Hematopoietic multipotent progenitor cell treated with erythropoietin and hydrocortisone succinate and interleukin-3 and kit ligand, for 4 days (in vitro differentiated cells): ENCODE results near the gene CSPG4.
A peak's percentile ranks its signal among the peaks of the same experiment; 100 is the strongest.
"Not testable (repeated sequence)": the region's sequence is repeated elsewhere in the genome, so short reads cannot be mapped to it uniquely, and the experiment has no call there.

Source experiments
- DNase-seq: peaks from one replicate; pipeline ENCODE4 v3.0.0-alpha.2; 2015

The CSPG4 gene

GRCh38 chr15:75723847-75724660 is 11.4 kb upstream of the CSPG4 start:
- DNase-seq = peak; percentile 64

GRCh38 chr15:75723171-75723846 is 10.7 kb upstream of the CSPG4 start:
- DNase-seq = no peak

- no peak for DNase-seq
These were observed 9.5 kb upstream of the CSPG4 start for GRCh38 chr15:75721923-75722870.

GRCh38 chr15:75721480-75721922 is 8.9 kb upstream of the CSPG4 start:
- DNase-seq = no peak

- DNase-seq = peak; percentile 85
These were observed 8.3 kb upstream of the CSPG4 start for GRCh38 chr15:75720787-75721479.

DNA sequence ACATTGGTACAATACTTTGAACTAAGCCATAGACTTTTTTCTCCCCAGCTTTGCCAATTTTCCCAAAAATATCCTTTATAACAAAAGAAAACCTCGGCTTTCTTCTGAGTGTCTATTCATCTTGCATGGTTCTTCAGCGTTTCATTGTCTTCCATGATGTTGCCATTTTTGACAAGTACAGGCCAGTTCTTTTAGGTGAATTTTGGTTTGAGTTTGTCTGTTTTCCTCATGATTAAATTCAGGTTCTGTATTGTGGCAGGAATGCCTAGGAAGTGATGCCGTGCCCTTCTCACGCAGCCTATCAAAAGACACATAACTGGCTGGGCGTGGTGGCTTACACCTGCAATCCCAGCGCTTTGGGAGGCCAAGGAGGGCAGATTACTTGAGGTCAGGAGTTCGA is 7.6 kb upstream of the CSPG4 start:
- DNase-seq = no peak

GRCh38 chr15:75718328-75718727 is 5.7 kb upstream of the CSPG4 start:
- no peak for DNase-seq

DNA sequence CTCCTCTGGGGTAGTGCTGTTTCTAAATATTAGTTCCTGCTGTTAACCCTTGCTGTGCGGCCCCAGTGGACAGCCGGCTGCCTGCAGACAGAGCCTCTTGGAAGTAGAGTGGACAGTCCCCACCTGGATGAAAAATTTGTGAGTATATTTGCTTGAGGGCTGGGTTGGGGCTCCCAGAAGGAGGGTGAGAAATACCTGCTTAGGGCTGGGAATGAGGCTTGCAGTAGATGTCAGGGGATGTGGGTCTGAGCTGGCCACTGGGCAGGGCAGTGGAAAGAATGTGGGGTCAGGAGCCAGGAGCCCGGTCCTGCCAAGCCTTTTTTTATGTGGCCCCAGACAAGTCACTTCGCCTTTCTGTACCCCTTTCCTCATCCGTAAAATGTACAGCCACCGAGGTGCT is 4.4 kb upstream of the CSPG4 start:
- not testable (repeated sequence) for DNase-seq

DNA sequence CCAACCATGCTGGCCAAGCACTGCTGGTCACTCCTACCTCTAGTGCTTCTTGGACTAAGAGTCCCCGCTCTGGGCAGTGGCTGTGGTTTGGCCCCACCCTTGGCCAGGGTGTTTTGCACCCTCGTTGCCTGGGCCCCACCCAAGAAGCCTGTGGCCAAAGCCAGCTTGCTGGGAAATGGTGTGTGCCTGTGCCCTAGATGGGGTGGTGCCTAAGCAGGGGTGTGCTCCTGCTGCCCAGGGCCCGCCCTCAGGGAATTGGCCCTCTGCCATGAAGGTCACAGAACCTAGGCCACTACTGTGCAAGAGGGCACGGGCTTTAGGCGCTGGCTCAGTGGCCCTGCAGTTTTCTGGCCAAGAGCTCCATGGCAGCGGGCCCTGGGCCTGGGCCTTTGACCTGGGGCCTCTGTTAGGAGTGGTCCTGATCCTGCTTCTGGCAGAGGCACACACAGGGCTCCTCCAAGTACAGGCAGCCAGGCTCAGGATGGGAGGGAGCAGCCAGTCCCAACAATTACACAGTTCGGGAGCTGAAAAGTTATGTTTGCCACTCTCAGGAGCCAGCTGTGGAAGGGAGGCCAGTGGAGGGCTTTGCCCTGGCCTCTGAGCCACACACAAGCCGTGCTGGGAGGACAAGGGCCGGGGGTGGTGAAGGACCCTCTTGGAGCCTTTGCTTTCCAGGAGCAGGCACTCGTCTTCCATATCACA is 3.8 kb upstream of the CSPG4 start:
- DNase-seq = not testable (repeated sequence)

- DNase-seq = not testable (repeated sequence)
These were observed 2.7 kb upstream of the CSPG4 start for GRCh38 chr15:75715312-75715832.

- no peak for DNase-seq
These were observed 1.5 kb upstream of the CSPG4 start for GRCh38 chr15:75714195-75714594.

GRCh38 chr15:75713338-75713895 is 769 bp upstream of the CSPG4 start:
- DNase-seq = no peak

- not testable (repeated sequence) for DNase-seq
These were observed 1.2 kb downstream of the CSPG4 start for GRCh38 chr15:75711495-75711894.

DNA sequence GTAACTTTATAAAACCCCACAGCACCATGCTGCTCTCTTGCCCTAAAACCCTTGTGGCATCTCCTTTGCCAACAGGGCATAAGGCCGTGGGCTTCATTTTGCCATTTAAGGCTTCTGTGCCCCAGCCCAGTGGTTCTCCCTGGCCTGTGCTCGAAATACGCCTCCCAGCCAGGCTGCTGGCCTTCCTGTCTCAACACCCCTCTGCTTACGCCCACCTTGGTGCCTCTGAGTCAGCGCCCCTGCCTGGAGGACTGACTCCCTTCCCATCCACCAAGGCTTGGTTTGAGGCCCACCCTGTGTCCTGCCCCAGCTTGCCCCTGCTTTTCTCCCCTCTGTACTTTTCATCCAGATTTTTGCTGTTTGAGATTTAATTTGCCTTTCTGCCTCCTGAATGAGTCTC is 1.8 kb downstream of the CSPG4 start:
- DNase-seq = not testable (repeated sequence)

GRCh38 chr15:75709458-75709857 is 3.2 kb downstream of the CSPG4 start:
- not testable (repeated sequence) for DNase-seq

DNA sequence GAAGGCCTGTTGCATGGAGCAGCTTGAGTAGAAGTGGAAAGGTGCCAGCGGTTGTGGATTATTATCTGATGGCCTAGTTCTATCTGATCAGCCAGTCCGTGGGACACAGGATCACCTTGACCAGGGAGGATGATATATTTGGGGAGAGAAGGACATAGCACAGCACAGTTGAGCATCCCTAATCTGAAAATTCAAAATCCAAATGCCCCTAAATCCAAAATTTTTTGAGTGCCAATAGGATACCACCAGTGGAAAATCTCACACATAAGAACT is 6.0 kb downstream of the CSPG4 start:
- DNase-seq = no peak

DNA sequence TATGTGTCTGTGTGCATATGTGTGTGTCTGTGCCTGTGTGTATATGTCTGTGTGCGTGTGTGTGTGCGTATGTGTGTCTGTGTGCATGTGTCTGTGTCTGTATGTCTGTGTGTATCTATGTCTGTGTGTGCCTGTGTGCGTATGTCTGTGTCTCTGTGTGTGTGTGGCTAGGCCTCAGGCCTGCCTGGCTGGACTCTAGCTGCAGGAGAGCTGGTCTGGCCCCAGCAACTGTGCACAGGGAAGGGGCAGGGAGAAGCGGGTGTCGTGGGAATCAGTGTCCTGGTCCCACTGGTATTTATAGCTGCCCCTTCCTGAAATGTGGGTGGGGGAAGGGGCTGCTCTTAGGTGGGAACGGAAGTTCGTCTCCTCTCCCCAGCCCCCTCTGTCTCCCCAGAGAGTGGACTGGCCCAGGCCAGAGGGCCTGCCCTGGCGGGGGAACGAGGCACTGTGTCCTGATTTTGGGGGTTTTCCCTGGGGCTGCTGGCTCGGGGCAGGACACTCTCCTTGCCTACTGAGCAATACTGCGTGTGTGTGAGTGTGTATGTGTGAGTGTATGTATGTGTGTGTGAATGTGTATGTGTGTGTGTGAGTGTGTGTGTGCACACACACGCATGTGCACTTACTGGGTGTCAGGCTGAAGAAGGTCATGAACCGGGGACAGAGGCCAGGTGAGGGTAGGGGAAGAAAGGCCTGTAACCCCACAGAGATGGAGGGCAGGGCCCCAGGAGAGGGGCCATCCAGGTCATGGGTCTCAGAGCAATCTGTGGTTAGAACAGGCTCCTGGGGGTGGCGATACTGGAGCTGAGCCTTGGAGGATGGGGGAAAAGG is 6.6 kb downstream of the CSPG4 start:
- DNase-seq = no peak

- not testable (repeated sequence) for DNase-seq
These were observed 7.3 kb downstream of the CSPG4 start for GRCh38 chr15:75705375-75705774.

- no peak for DNase-seq
These were observed 8.0 kb downstream of the CSPG4 start for GRCh38 chr15:75704618-75705017.

DNA sequence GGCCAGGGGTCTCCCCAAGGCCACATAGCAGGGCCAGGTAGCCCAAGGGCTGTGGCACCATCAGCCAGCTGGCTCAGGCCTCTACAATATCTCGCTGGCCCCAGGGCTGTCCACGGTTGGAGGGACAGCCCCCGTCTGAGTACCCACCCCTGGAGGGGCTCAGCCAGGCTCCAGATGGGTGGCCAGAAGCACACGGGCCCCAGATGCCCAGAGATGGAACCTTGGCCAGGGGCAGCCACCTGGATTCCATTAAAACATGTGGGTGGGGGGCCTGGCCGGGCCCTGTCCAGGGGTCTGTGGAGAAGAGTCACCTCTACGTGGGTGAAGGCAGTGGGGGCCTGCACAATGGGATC is 8.4 kb downstream of the CSPG4 start:
- no peak for DNase-seq
